Measurements from ENCODE around the gene BCAS3.

Gene BCAS3

DNA sequence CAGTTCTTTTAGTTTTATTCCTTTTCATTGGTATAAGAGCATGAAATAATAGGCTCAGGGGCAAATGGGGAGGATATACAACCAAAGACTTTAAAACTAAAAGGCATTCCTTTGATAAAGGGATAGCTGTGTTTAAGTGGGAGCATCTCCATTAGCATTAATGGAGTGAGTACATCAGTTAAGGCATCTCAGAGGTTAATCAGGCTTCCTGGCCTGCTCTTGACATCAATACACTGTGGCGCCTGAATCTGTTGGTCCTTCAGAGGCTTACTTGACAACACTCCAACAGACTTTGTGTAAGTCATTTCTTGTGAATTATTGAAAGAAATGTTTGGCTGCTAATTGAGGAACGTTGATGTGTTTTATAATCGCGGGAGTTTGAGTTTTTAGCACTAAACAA lies 230.7 kb downstream of the BCAS3 start:
- TF ChIP-seq, protein P1, sequence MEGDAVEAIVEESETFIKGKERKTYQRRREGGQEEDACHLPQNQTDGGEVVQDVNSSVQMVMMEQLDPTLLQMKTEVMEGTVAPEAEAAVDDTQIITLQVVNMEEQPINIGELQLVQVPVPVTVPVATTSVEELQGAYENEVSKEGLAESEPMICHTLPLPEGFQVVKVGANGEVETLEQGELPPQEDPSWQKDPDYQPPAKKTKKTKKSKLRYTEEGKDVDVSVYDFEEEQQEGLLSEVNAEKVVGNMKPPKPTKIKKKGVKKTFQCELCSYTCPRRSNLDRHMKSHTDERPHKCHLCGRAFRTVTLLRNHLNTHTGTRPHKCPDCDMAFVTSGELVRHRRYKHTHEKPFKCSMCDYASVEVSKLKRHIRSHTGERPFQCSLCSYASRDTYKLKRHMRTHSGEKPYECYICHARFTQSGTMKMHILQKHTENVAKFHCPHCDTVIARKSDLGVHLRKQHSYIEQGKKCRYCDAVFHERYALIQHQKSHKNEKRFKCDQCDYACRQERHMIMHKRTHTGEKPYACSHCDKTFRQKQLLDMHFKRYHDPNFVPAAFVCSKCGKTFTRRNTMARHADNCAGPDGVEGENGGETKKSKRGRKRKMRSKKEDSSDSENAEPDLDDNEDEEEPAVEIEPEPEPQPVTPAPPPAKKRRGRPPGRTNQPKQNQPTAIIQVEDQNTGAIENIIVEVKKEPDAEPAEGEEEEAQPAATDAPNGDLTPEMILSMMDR (IDR thresholded peaks at IDR 0.05; ENCODE audit: control extremely low read depth, extremely low read depth, low read depth, missing control alignments), result no peak
- no peak for DNase-seq (ENCODE audit: extremely low spot score)
- CTCF ChIA-PET, result interaction anchor here (1.1 kb wide), 1 partner anchor 9 kb away, joined by 3 read pairs; no protein-coding TSS in a partner anchor
- POLR2A ChIA-PET, result no interaction called here

DNA sequence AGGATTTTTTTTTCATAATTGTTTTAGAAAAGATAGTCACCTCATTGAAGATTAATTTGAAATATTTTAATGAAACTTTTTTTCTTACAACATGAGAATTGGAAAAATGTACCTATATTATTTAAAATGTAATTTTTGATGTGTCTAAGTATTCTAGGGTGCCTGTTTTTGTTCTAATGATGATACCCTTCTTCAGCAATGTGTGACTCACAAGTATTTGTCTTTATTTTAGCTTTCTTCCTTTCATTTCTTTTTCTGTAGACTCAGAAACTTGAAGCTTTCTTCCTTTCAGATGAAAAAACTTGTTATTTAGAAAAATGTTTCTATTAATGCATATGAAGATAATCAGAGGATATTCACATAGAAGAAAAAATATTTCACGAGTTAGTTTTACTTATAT lies 231.8 kb downstream of the BCAS3 start:
- CTCF ChIA-PET, result interaction anchor here (1.1 kb wide), 1 partner anchor 10 kb away, joined by 3 read pairs; no protein-coding TSS in a partner anchor
- POLR2A ChIA-PET, result no interaction called here
- no peak for DNase-seq (ENCODE audit: extremely low spot score)
- TF ChIP-seq, protein P1 (IDR thresholded peaks at IDR 0.05; ENCODE audit: control extremely low read depth, extremely low read depth, low read depth, missing control alignments), result no peak

DNA sequence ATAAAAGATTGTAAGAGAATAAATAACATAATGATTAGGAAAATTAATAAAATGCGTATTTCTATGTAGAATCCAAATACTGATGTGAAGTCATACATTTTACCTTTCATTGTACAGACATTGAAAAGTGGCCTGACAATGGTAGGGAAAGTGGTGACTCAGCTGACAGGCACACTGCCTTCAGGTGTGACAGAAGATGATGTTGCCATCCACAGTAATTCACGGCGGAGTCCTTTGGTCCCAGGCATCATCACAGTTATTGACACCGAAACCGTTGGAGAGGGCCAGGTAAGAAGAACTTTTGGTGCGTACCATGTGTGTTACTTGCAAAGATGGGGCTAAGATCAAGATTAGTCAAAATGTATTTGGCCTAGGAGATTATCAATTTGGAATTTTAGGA lies 232.8 kb downstream of the BCAS3 start:
- TF ChIP-seq, protein P1 (IDR thresholded peaks at IDR 0.05; ENCODE audit: control extremely low read depth, extremely low read depth, low read depth, missing control alignments), result no peak
- CTCF ChIA-PET, result no interaction called here
- DNase-seq (ENCODE audit: extremely low spot score), result no peak
- POLR2A ChIA-PET, result no interaction called here

DNA sequence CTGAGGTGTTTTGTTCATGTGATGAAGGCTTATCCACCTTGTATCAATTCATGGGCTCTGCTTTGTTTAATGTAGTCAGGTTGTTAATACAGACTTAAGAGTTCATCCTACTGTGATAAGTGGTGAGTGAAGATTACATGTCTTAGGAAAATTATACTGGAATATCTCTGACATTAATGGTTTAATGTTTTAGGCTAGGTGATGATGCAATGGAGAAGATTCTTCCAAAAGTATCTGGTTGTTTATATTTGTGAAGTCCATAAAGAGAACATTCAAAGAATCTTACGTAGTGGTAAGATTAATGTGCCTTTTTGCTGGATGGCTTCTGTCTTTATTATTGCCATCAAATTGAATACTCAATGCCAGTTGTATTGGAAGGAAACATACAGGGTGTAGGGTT lies 236.4 kb downstream of the BCAS3 start:
- no peak for DNase-seq (ENCODE audit: extremely low spot score)

DNA sequence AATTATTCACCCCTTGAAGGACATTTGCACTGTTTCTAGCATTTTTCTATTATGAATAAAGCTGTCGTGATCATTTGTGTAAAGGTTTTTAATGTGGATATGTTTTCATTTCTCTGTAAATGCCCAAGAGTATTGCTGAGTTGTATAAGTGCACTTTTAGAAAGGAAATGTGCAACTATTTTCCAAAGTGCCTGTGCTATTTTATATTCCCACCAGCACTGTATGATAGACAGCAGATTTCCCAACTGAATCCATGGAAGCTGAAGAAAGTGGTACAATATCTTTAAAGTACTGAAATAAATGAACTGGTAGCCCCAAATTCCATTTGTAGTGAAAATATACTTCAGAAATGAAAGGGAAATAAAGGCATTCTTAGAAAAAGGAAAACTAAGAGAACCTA lies 238.4 kb downstream of the BCAS3 start:
- ChIA-PET CTCF (no interaction called here), POLR2A (no interaction called here)
- DNase-seq (ENCODE audit: extremely low spot score), result no peak
- TF ChIP-seq, protein P1 (IDR thresholded peaks at IDR 0.05; ENCODE audit: control extremely low read depth, extremely low read depth, low read depth, missing control alignments), result no peak

More for the DNA sequence above, 236.4 kb downstream of the BCAS3 start:
- POLR2A ChIA-PET, result no interaction called here
- TF ChIP-seq, protein P1 (IDR thresholded peaks at IDR 0.05; ENCODE audit: control extremely low read depth, extremely low read depth, low read depth, missing control alignments), result no peak
- CTCF ChIA-PET, result interaction anchor here (1.0 kb wide), 1 partner anchor 11 kb away, joined by 4 read pairs; no protein-coding TSS in a partner anchor

DNA sequence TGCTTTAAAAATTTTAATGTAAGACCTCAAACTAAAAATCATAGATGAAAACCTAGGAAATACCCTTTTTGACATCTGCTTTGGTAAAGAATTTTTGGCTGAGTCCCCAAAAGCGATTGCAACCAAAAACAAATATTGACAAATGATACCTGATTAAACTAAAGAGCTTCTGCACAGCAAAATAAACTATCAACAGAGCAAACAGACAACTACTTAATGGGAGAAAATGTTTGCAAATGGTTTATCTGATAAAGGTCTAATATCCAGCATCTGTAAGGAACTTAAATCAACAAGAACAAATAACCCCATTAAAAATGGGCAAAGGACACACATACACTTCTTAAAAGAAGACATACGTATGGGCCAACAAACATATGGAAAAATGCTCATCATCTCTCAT lies 242.5 kb downstream of the BCAS3 start:
- TF ChIP-seq, protein P1 (IDR thresholded peaks at IDR 0.05; ENCODE audit: control extremely low read depth, extremely low read depth, low read depth, missing control alignments), result no peak
- CTCF ChIA-PET, result no interaction called here
- no peak for DNase-seq (ENCODE audit: extremely low spot score)
- POLR2A ChIA-PET, result no interaction called here

DNA sequence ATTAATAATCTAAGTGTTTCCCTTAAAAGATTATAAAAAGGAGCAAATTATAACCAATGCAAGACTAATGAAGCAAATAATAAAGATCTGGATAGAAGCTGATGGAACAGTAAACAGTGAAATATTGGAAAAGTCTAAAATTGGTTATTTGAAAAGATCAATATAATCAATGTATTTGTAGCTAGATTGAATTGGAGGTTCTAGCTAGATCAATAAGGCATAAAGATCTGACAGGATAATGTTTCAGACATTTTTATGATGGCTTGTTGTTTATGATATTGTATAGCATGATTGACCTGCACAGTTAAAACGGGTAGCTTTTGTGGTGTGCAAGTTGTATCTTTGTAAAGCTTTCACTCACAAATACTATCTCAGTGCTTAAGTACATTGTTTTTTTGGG lies 245.3 kb downstream of the BCAS3 start:
- CTCF ChIA-PET, result no interaction called here
- no peak for DNase-seq (ENCODE audit: extremely low spot score)

More for the DNA sequence above, 245.3 kb downstream of the BCAS3 start:
- TF ChIP-seq, protein P1 (IDR thresholded peaks at IDR 0.05; ENCODE audit: control extremely low read depth, extremely low read depth, low read depth, missing control alignments), result no peak
- POLR2A ChIA-PET, result no interaction called here
